Upper lobe of right lung (tissue), 1 donor: ENCODE measurements around the gene AGTR1. TPM values are rescaled to one million over a fixed set of nuclear protein-coding genes. Genes with fewer than 3 reads are reported as not detected.

Experiments used
- ATAC-seq: fragments of 200-7000 bp; cut with Tn5 transposase; one replicate; pipeline ENCODE4 v1.9.1; 2020; ENCODE audit warnings: mild to moderate bottlenecking, moderate library complexity
- DNase-seq: peaks from one replicate; pipeline ENCODE4 v3.0.0-alpha.2; 2020
- H3K27ac ChIP-seq: fragments of 200-600 bp; one replicate; pipeline ENCODE4 v1.8.0; 2022
- H3K27me3 ChIP-seq: fragments of 200-600 bp; one replicate; pipeline ENCODE4 v1.8.0; 2022; ENCODE audit warnings: mild to moderate bottlenecking
- H3K36me3 ChIP-seq: fragments of 200-600 bp; one replicate; pipeline ENCODE4 v1.8.0; 2022
- H3K4me1 ChIP-seq: fragments of 200-600 bp; one replicate; pipeline ENCODE4 v1.8.0; 2022
- H3K4me3 ChIP-seq: fragments of 200-600 bp; one replicate; pipeline ENCODE4 v1.8.0; 2022; ENCODE audit warnings: mild to moderate bottlenecking
- H3K9me3 ChIP-seq: fragments of 200-600 bp; one replicate; pipeline ENCODE4 v1.8.0; 2022
- CTCF ChIP-seq: fragments of 200-600 bp; IDR thresholded peaks from one replicate; pipeline ENCODE4 v1.8.0; 2022; ENCODE audit warnings: antibody characterized with exemption
- intact Hi-C: fragments of 100-400 bp; cut with DNase I; formaldehyde crosslinking; loops from one replicate; pipeline ENCODE4 v1.11.0; 2022
- total RNA-seq: library from RNA; stranded (reverse); fragmentation: NEBNext Ultra II Directional; extraction: Animal tissue kit (Norgen Biotek cat#: 25700); gene quantifications from one replicate; pipeline ENCODE4 v1.2.1, GENCODE V29; 2021
- donor health status: DM: no; HTN: yes; CAD: no; lungs with severe emphysema.

The AGTR1 gene
- total RNA-seq, 1 donor from 2014 or later: 7.8 TPM

GRCh38 chr3:148790851-148791735 is 93.4 kb downstream of the AGTR1 start:
- ATAC-seq (no peak), DNase-seq (no peak)

DNA sequence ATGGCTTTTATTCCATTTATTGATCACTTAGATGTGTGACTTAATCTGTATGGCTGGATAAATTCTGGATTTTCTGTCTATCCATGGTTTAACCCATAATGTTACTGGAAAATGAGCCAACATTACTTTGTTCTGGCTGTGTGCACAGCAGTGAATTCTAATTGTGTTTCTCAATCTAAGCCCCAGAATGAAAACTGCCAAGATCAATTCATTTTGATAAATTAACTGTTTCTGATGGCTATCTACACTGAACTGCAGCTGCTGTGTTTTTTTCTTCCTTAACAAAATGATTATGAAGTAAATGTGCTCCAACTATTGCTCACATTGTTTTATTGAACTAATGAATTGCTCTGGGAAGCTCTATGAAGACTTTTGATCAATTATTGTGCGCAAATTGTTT is 94.2 kb downstream of the AGTR1 start:
- no peaks in the 10 kb centered on the region for H3K27me3 ChIP-seq
- H3K36me3 ChIP-seq: no peaks in the 10 kb centered on the region
- intact Hi-C loops: no loop called here
- no peaks in the 10 kb centered on the region for H3K4me1 ChIP-seq
- no peaks in the 10 kb centered on the region for H3K9me3 ChIP-seq
- no peak overlapping the region for H3K4me3 ChIP-seq
- no peak for ATAC-seq
- no peak for TF ChIP-seq CTCF
- H3K27ac ChIP-seq: no peak overlapping the region
- no peak for DNase-seq

More at GRCh38 chr3:148790851-148791735, 93.4 kb downstream of the AGTR1 start:
- no peaks in the 10 kb centered on the region for H3K36me3 ChIP-seq
- no peak for TF ChIP-seq CTCF
- H3K4me3 ChIP-seq: no peak overlapping the region
- H3K27ac ChIP-seq: no peak overlapping the region
- no peaks in the 10 kb centered on the region for H3K9me3 ChIP-seq
- no peaks in the 10 kb centered on the region for H3K4me1 ChIP-seq
- intact Hi-C loops: no loop called here
- H3K27me3 ChIP-seq: no peaks in the 10 kb centered on the region

DNA sequence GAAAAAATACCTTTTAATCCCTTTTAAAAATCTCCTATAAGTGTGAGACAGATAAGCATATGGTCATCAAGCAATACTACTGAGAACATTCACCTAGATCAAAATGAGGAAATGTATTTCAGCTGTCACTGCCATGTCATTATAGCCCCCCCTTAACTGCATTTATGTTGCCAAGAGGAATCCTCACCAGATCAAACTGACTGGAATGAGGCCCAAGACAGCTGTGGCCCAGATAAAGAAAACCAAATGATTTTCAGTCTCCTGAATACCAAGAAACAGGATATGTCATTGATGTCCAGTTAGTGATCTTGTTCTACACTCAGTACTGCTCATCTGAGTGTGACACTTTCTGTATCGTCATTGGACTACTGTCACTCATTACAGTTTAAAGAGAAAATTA is 94.8 kb downstream of the AGTR1 start:
- intact Hi-C loops: no loop called here
- no peak for ATAC-seq
- no peak overlapping the region for H3K4me3 ChIP-seq
- H3K36me3 ChIP-seq: no peaks in the 10 kb centered on the region
- H3K27ac ChIP-seq: no peak overlapping the region
- no peak for TF ChIP-seq CTCF
- no peaks in the 10 kb centered on the region for H3K4me1 ChIP-seq
- no peaks in the 10 kb centered on the region for H3K9me3 ChIP-seq
- H3K27me3 ChIP-seq: no peaks in the 10 kb centered on the region
- no peak for DNase-seq

Other genes with a start within 250 kb of the AGTR1 start
- gene CPB1, start 129.9 kb downstream of the AGTR1 start, total RNA-seq: 6.9 TPM
- gene CPA3, start 167.4 kb downstream of the AGTR1 start, total RNA-seq: 53.1 TPM